AG04449 (cell line): ENCODE data around the gene COBL.

Source experiments
- CTCF ChIA-PET: fragments of 350-600 bp; formaldehyde crosslinking; extraction: SDS; loops from one replicate; lab custom pipeline; 2021; ENCODE audit warnings: antibody characterized with exemption; lab: Yijun Ruan, JAX
- POLR2A ChIA-PET: fragments of 400-600, 350-600 bp; formaldehyde crosslinking; extraction: SDS; loops from one replicate; lab custom pipeline; 2020; ENCODE audit warnings: antibody characterized with exemption, inconsistent platforms; lab: Yijun Ruan, JAX
- DNase-seq: peaks from one replicate; pipeline ENCODE4 v3.0.0-alpha.2; 2010; ENCODE audit warnings: low read depth, low spot score
- H3K4me3 ChIP-seq: 2 replicates; pipeline ENCODE4 v1.5.1; 2011; ENCODE audit warnings: low read depth, mild to moderate bottlenecking, control low read depth, low read length
- CTCF ChIP-seq: IDR thresholded peaks from one replicate; pipeline ENCODE4 v1.5.1; 2011; ENCODE audit warnings: mild to moderate bottlenecking, moderate library complexity, low read length, control low read depth, inconsistent platforms; ENCODE audit not compliant: insufficient read depth; ENCODE audit errors: missing control alignments

COBL gene

DNA sequence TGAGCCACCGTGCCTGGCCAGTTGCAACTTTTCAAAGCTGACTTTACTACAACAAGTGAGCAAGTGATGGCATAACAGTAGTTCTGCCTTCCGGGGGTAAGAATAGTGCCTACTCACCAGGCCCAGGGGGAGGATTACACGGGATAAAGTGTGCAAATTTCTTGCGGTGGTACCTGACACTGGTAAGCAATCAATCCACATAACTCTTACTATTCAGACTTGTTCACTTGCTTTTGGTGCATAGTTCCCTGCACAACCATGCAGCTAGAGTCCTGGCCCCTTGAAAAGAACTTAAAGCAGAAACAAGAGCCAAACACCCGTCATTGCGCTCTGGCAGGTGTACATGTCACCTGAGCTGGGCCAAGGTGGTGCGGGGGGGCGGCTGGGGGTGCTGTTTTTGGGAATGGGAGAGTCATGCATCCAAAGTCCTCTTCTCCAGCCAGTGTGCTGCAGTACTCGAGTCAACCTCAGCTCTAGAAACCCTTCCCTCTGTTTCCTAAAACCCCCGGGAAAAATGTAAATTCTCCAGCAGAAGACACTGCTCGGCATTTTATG, 5.4 kb upstream of the COBL start:
- DNase-seq: no peak
- ChIA-PET POLR2A (no interaction called here), CTCF (no interaction called here)
- no peak for TF ChIP-seq CTCF
- H3K4me3 ChIP-seq: no peak overlapping the region

GRCh38 chr7:51318886-51319579, 2.4 kb upstream of the COBL start:
- no peak for DNase-seq
- ChIA-PET POLR2A (no interaction called here), CTCF (no interaction called here)
- no peak for TF ChIP-seq CTCF
- no peak overlapping the region for H3K4me3 ChIP-seq

GRCh38 chr7:51318001-51318400, 1.4 kb upstream of the COBL start:
- DNase-seq: no peak
- ChIA-PET CTCF (no interaction called here), POLR2A (no interaction called here)
- no peak overlapping the region for H3K4me3 ChIP-seq
- TF ChIP-seq CTCF: no peak

DNA sequence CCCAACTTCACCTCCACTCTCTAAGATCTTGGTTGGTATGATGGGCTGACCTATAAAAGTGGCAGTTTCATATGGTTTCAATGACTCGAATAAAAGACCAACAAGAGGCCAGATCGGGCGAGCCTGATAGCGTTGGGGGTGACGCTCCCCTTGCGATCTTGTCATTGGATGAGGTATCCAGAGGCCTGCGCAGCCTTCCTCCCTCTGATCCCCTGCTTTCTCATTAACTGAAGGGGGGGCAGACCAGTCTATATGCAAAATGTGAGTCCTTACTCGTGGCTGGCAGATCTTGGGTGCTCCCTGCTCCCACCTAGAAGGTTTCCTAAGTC, 937 bp upstream of the COBL start:
- no peak for TF ChIP-seq CTCF
- ChIA-PET POLR2A (no interaction called here), CTCF (no interaction called here)
- DNase-seq: no peak
- H3K4me3 ChIP-seq: no peak overlapping the region

DNA sequence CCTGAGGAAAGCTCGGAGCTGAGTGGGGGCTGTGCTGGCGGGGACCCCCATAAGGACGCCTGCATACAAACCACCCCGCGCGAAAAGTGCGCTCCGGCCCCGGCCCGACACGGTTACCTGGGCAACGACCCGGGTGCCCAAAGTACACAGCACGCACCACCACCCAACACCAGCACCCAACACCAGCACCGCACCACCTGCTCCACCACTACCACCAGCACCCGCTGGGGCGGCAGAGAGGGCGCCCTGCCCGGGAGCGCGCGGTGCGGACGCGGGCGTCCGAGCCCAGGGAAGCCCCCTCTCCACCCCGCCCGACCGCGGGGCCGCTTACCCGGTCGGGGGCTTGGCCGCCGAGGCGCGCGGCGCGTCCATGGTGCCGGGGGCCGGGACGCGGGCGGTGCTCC, 345 bp downstream of the COBL start:
- CTCF ChIA-PET: no interaction called here
- H3K4me3 ChIP-seq: no peak overlapping the region
- POLR2A ChIA-PET: no interaction called here
- DNase-seq: no peak
- TF ChIP-seq CTCF: no peak

DNA sequence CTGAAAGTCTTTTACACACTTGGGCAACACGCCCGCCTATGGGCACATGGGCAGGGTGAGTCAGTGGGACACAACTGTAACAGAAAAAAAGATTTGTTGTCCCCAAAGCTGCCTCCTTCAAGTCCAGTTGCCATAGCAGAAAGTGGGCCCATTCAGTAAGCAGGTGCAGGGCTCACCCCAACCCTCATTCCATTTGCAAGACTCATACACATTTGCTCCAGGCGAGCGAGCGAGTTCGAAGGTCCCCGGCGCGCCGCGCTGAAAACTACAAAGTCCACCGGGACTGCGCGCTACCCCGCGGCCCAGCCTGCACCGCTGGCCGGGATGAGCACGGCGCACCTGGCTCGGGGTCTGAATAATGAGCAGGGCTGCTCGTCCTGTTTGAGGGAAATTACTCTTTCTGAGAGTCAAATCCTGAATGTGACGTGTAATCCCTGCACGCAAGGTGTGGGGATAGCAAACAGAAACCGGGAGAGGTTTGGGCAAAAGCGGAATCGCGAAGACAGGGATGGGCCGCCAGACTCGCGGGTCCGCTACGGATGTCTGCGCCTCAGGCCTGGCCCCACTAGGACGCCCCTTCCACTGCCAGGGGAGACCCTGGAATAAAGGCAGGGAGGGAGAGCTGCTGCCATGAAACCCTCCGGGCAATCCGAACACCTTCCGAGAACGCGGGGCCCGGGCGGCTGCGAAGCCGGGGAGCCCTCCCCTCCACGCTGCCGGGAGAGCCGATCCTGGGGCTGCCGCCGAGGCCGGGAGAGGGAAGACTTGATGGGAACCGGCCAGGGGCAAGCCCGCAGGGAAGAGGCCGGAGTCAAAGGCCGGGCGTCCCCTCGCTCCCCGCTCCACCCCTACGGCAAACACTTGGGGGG, 982 bp downstream of the COBL start:
- DNase-seq: no peak
- no peak overlapping the region for H3K4me3 ChIP-seq
- no peak for TF ChIP-seq CTCF
- POLR2A ChIA-PET: no interaction called here
- CTCF ChIA-PET: no interaction called here
